GM21737 (cell line): Measurements from ENCODE around the gene SCNN1A.

Source experiments
- ATAC-seq: cut with Tn5 transposase; IDR thresholded peaks from one replicate; pipeline ENCODE4 v1.9.1; 2021; ENCODE audit warnings: mild to moderate bottlenecking, moderate library complexity; ENCODE audit not compliant: unreplicated experiment

The SCNN1A gene

GRCh38 chr12:6301721-6302120 lies 73.6 kb downstream of the SCNN1A start:
- ATAC-seq = no peak

GRCh38 chr12:6297170-6297569 lies 78.2 kb downstream of the SCNN1A start:
- no peak for ATAC-seq
